H9 (cell line): Measurements from ENCODE around the gene FUT6. TPM values are rescaled to one million over a fixed set of nuclear protein-coding genes. Genes with fewer than 3 reads are reported as not detected.

ENCODE experiments used
- DNase-seq: peaks from one replicate; pipeline ENCODE4 v3.0.0-alpha.2; 2017
- H2AFZ ChIP-seq: one replicate; pipeline ENCODE4 v1.6.1; 2013; ENCODE audit warnings: mild to moderate bottlenecking, low read length, control low read depth, moderate library complexity
- H2AK5ac ChIP-seq: 2 replicates; pipeline ENCODE4 v1.6.1; 2013; ENCODE audit warnings: low read length, control low read depth, mixed read lengths; ENCODE audit not compliant: insufficient read length
- H2BK120ac ChIP-seq: one replicate; pipeline ENCODE4 v1.6.1; 2013; ENCODE audit warnings: low read depth, mild to moderate bottlenecking, low read length, control low read depth, inconsistent platforms; ENCODE audit not compliant: poor library complexity, severe bottlenecking
- H2BK12ac ChIP-seq: 2 replicates; pipeline ENCODE4 v1.6.1; 2013; ENCODE audit warnings: low read length, control low read depth, mixed read lengths, low read depth; ENCODE audit not compliant: insufficient read length
- H2BK15ac ChIP-seq: 2 replicates; pipeline ENCODE4 v1.6.1; 2013; ENCODE audit warnings: low read depth, low read length, control low read depth
- H2BK20ac ChIP-seq: one replicate; pipeline ENCODE4 v1.6.1; 2013; ENCODE audit warnings: low read depth, mild to moderate bottlenecking, low read length, control low read depth, inconsistent platforms; ENCODE audit not compliant: poor library complexity, severe bottlenecking
- H2BK5ac ChIP-seq: 2 replicates; pipeline ENCODE4 v1.6.1; 2013; ENCODE audit warnings: low read length, control low read depth, mixed read lengths; ENCODE audit not compliant: insufficient read length
- H3K14ac ChIP-seq: 2 replicates; pipeline ENCODE4 v1.6.1; 2013; ENCODE audit warnings: low read length, control low read depth; ENCODE audit not compliant: insufficient read depth
- H3K18ac ChIP-seq: 2 replicates; pipeline ENCODE4 v1.6.1; 2013; ENCODE audit warnings: low read depth, mild to moderate bottlenecking, mixed read lengths, low read length, control low read depth; ENCODE audit not compliant: insufficient read length
- H3K23ac ChIP-seq: 2 replicates; pipeline ENCODE4 v1.6.1; 2013; ENCODE audit warnings: low read length, control low read depth, mixed read lengths, low read depth; ENCODE audit not compliant: insufficient read length
- H3K23me2 ChIP-seq: 2 replicates; pipeline ENCODE4 v1.6.1; 2013; ENCODE audit warnings: low read depth, mild to moderate bottlenecking, mixed read lengths, low read length, control low read depth; ENCODE audit not compliant: insufficient read length, poor library complexity, severe bottlenecking
- H3K27ac ChIP-seq: 2 replicates; pipeline ENCODE4 v1.5.1; 2013; ENCODE audit warnings: low read length, control low read depth, mixed read lengths, low read depth; ENCODE audit not compliant: insufficient read length
- H3K27me3 ChIP-seq: 2 replicates; pipeline ENCODE4 v1.6.1; 2013; ENCODE audit warnings: low read length, control low read depth, inconsistent platforms; ENCODE audit not compliant: insufficient read depth
- H3K4ac ChIP-seq: 2 replicates; pipeline ENCODE4 v1.6.1; 2013; ENCODE audit warnings: low read depth, mild to moderate bottlenecking, control low read depth, inconsistent platforms, low read length, moderate library complexity
- H3K4me1 ChIP-seq: 2 replicates; pipeline ENCODE4 v1.6.1; 2013; ENCODE audit warnings: low read length, control low read depth, inconsistent platforms; ENCODE audit not compliant: insufficient read depth
- H3K4me2 ChIP-seq: 2 replicates; pipeline ENCODE4 v1.6.1; 2013; ENCODE audit warnings: low read length, control low read depth, mixed read lengths; ENCODE audit not compliant: insufficient read length, insufficient read depth
- H3K56ac ChIP-seq: 2 replicates; pipeline ENCODE4 v1.6.1; 2013; ENCODE audit warnings: low read depth, mild to moderate bottlenecking, mixed read lengths, low read length, control low read depth; ENCODE audit not compliant: insufficient read length
- H3K79me1 ChIP-seq: 2 replicates; pipeline ENCODE4 v1.6.1; 2013; ENCODE audit warnings: low read depth, mild to moderate bottlenecking, moderate library complexity, low read length, control low read depth, inconsistent platforms; ENCODE audit not compliant: insufficient read depth, poor library complexity, severe bottlenecking
- H3K79me2 ChIP-seq: 2 replicates; pipeline ENCODE4 v1.6.1; 2013; ENCODE audit warnings: low read length, control low read depth, inconsistent platforms; ENCODE audit not compliant: insufficient read depth
- H3K9ac ChIP-seq: 2 replicates; pipeline ENCODE4 v1.6.1; 2013; ENCODE audit warnings: low read length, control low read depth, mixed read lengths; ENCODE audit not compliant: insufficient read length; ENCODE audit errors: extremely low read depth
- H3K9me3 ChIP-seq: one replicate; pipeline ENCODE4 v1.6.1; 2013; ENCODE audit warnings: low read depth, low read length, inconsistent platforms; ENCODE audit not compliant: control insufficient read depth
- H3T11ph ChIP-seq: one replicate; pipeline ENCODE4 v1.6.1; 2013; ENCODE audit warnings: mild to moderate bottlenecking, low read length, control low read depth, inconsistent platforms
- H4K20me1 ChIP-seq: one replicate; pipeline ENCODE4 v1.6.1; 2013; ENCODE audit not compliant: control insufficient read depth, insufficient read length, insufficient read depth
- H4K5ac ChIP-seq: 2 replicates; pipeline ENCODE4 v1.6.1; 2013; ENCODE audit warnings: low read depth, mild to moderate bottlenecking, mixed read lengths, low read length, control low read depth; ENCODE audit not compliant: insufficient read length
- H4K8ac ChIP-seq: replicated peaks from 2 replicates; pipeline ENCODE4 v1.6.1; 2013; ENCODE audit warnings: low read length, control low read depth, mixed read lengths, low read depth; ENCODE audit not compliant: insufficient read length
- H4K91ac ChIP-seq: 2 replicates; pipeline ENCODE4 v1.6.1; 2013; ENCODE audit warnings: low read depth, mild to moderate bottlenecking, moderate library complexity, mixed read lengths, low read length, control low read depth; ENCODE audit not compliant: insufficient read length
- H3K27ac Mint-ChIP-seq, 3 experiments: 2 replicates in 2 of 3; 3 replicates in 1 of 3; pipeline ENCODE4 v1.8.0; 2020 to 2021; ENCODE audit warnings: mixed read lengths in 3 of 3, mild to moderate bottlenecking in 1 of 3, moderate library complexity in 1 of 3
- H3K27me3 Mint-ChIP-seq: 2 replicates; pipeline ENCODE4 v1.8.0; 2021; ENCODE audit warnings: low read depth, mild to moderate bottlenecking, moderate library complexity, mixed read lengths
- H3K36me3 Mint-ChIP-seq, 3 experiments: 2 replicates in 2 of 3; 3 replicates in 1 of 3; pipeline ENCODE4 v1.8.0; 2020 to 2021; ENCODE audit warnings: low read depth in 3 of 3, mixed read lengths in 3 of 3; ENCODE audit not compliant: insufficient read depth in 1 of 3
- H3K4me1 Mint-ChIP-seq, 2 experiments: 2 replicates each; pipeline ENCODE4 v1.8.0; 2020; ENCODE audit warnings: mixed read lengths in 2 of 2
- H3K4me3 Mint-ChIP-seq, 2 experiments: 2 replicates in 1 of 2; 3 replicates in 1 of 2; pipeline ENCODE4 v1.8.0; 2020 to 2021; ENCODE audit warnings: mild to moderate bottlenecking in 2 of 2, mixed read lengths in 2 of 2, moderate library complexity in 1 of 2
- H3K9me3 Mint-ChIP-seq, 2 experiments: 2 replicates in 1 of 2; 3 replicates in 1 of 2; pipeline ENCODE4 v1.8.0; 2020; ENCODE audit warnings: mild to moderate bottlenecking in 2 of 2, mixed read lengths in 2 of 2, moderate library complexity in 1 of 2
- WGBS: extraction: QIAGEN DNeasy Blood & Tissue Kit; methylation state at CpG from one replicate; pipeline ENCODE4 v1.1.7; 2013; ENCODE audit warnings: missing lambda C conversion rate, low lambda C conversion rate, mixed read lengths; ENCODE audit not compliant: insufficient read length; ENCODE audit errors: extremely low coverage; 5-methylcytosine and 5-hydroxymethylcytosine counted together
- total RNA-seq: library from RNA; stranded (reverse); gene quantifications from 2 replicates; pipeline ENCODE4 v1.2.1, GENCODE V29; 2021
- TF ChIP-seq, protein P1 (sequence below): fragments of 200-600 bp; sonication (generic); conservative IDR thresholded peaks from 3 replicates; pipeline ENCODE4 v1.8.0; 2021; ENCODE audit warnings: antibody characterized with exemption, mild to moderate bottlenecking

The FUT6 gene
- total RNA-seq, 1 experiment from 2014 or later = 0.13 TPM

DNA sequence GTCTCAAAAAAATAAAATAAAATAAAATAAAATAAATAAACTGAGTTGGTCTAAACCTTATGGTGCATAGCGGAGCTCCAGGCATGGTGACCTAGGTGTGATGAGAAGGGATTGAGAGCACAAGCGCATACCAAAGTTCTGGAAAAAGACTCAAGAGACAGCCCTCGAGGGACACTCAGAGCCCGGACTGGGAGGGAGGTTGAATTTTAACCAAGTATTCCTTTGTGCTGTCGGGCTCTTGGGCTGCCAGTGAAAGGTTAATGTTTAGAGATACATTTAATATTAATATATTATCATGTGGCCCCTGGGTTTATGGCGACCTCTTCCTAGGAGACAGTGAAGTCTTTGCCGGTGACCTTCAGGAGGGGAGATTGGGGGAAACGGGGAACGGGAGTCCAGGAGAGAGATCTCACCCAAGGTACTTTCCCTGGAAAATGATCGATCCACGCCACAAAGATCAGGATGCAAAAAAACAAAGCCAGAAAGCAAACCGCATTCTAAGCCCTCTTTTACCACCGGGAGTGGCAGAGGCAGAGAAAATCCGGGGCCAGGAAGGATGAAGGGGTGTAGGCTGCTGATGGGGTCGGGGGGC is 1.6 kb downstream of the FUT6 start:
- Histone ChIP-seq H2BK120ac (no peak overlapping the region), H3K9ac (no peak overlapping the region), H2AFZ (no peak overlapping the region), H3K23me2 (no peaks in the 10 kb centered on the region), H3K4me1 (no peaks in the 10 kb centered on the region), H4K8ac (no peak overlapping the region), H3K79me1 (no peaks in the 10 kb centered on the region), H2AK5ac (no peak overlapping the region), H3K79me2 (no peaks in the 10 kb centered on the region), H3K4me2 (no peak overlapping the region), H4K91ac (no peak overlapping the region), H3K14ac (no peak overlapping the region), H3K9me3 (no peaks in the 10 kb centered on the region), H2BK15ac (no peak overlapping the region), H4K20me1 (no peaks in the 10 kb centered on the region), H2BK5ac (no peak overlapping the region), H2BK12ac (no peak overlapping the region), H2BK20ac (no peak overlapping the region), H3K27me3 (no peaks in the 10 kb centered on the region), H3K27ac (no peak overlapping the region), H3K4ac (no peak overlapping the region), H3K23ac (no peak overlapping the region), H3T11ph (no peak overlapping the region), H3K56ac (no peak overlapping the region), H4K5ac (no peak overlapping the region), H3K18ac (no peak overlapping the region)
- Mint-ChIP-seq H3K9me3 (no peaks in the 10 kb centered on the region; a peak in 1 of 5 replicates), H3K4me1 (no peaks in the 10 kb centered on the region), H3K36me3 (no peaks in the 10 kb centered on the region), H3K4me3 (no peak overlapping the region), H3K27me3 (peaks cover 33% of the 10 kb centered on the region), H3K27ac (peak overlapping the region in 1 of 3 experiments; percentile 21; a peak in 1 of 7 replicates)
- TF ChIP-seq, protein P1, sequence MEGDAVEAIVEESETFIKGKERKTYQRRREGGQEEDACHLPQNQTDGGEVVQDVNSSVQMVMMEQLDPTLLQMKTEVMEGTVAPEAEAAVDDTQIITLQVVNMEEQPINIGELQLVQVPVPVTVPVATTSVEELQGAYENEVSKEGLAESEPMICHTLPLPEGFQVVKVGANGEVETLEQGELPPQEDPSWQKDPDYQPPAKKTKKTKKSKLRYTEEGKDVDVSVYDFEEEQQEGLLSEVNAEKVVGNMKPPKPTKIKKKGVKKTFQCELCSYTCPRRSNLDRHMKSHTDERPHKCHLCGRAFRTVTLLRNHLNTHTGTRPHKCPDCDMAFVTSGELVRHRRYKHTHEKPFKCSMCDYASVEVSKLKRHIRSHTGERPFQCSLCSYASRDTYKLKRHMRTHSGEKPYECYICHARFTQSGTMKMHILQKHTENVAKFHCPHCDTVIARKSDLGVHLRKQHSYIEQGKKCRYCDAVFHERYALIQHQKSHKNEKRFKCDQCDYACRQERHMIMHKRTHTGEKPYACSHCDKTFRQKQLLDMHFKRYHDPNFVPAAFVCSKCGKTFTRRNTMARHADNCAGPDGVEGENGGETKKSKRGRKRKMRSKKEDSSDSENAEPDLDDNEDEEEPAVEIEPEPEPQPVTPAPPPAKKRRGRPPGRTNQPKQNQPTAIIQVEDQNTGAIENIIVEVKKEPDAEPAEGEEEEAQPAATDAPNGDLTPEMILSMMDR = no peak
- WGBS = no CpG with 5 or more reads among the region's 15 CpGs
- DNase-seq = no peak
